Activated T-cell treated with anti-CD3 and anti-CD28 coated beads for 4 hours (primary cell): ENCODE results near the gene AKR1C2.
"Not testable (repeated sequence)": the region's sequence is repeated elsewhere in the genome, so short reads cannot be mapped to it uniquely, and the experiment has no call there.

Experiments
- DNase-seq: peaks from one replicate; pipeline ENCODE4 v3.0.0-alpha.2; 2020

AKR1C2 gene

GRCh38 chr10:4953405-4953804, 50.3 kb downstream of the AKR1C2 start:
- DNase-seq = no peak

GRCh38 chr10:4951512-4952162, 52.0 kb downstream of the AKR1C2 start:
- DNase-seq = not testable (repeated sequence)

GRCh38 chr10:4947635-4948596, 55.7 kb downstream of the AKR1C2 start:
- DNase-seq = no peak

- DNase-seq = no peak
Observed at GRCh38 chr10:4947039-4947634, 56.5 kb downstream of the AKR1C2 start.

GRCh38 chr10:4945766-4946717, 57.6 kb downstream of the AKR1C2 start:
- no peak for DNase-seq

- no peak for DNase-seq
Observed at GRCh38 chr10:4944841-4945240, 58.8 kb downstream of the AKR1C2 start.

GRCh38 chr10:4943821-4944220, 59.8 kb downstream of the AKR1C2 start:
- DNase-seq = no peak

- DNase-seq = not testable (repeated sequence)
Observed at GRCh38 chr10:4943416-4943815, 60.2 kb downstream of the AKR1C2 start.

- not testable (repeated sequence) for DNase-seq
Observed at GRCh38 chr10:4942931-4943330, 60.7 kb downstream of the AKR1C2 start.

- DNase-seq = no peak
Observed at GRCh38 chr10:4941540-4942330, 61.9 kb downstream of the AKR1C2 start.

GRCh38 chr10:4940909-4941308, 62.7 kb downstream of the AKR1C2 start:
- DNase-seq = not testable (repeated sequence)

- DNase-seq = not testable (repeated sequence)
Observed at GRCh38 chr10:4940073-4940428, 63.6 kb downstream of the AKR1C2 start.

- DNase-seq = no peak
Observed at GRCh38 chr10:4939224-4940072, 64.2 kb downstream of the AKR1C2 start.
